Glutamatergic neuron (in vitro differentiated cells): Measurements from ENCODE around the gene PDC. TPM values are rescaled to one million over a fixed set of nuclear protein-coding genes. Genes with fewer than 3 reads are reported as not detected.

Source experiments
- DNase-seq: peaks from one replicate; pipeline ENCODE4 v3.0.0; 2022
- H3K27ac Mint-ChIP-seq: one replicate; pipeline ENCODE4 v1.8.0; 2020; ENCODE audit warnings: mild to moderate bottlenecking, mixed read lengths, inconsistent platforms; ENCODE audit not compliant: unreplicated experiment
- H3K27me3 Mint-ChIP-seq: one replicate; pipeline ENCODE4 v1.8.0; 2020; ENCODE audit warnings: mild to moderate bottlenecking, moderate library complexity, mixed read lengths, inconsistent platforms; ENCODE audit not compliant: unreplicated experiment
- H3K36me3 Mint-ChIP-seq: one replicate; pipeline ENCODE4 v1.8.0; 2020; ENCODE audit warnings: mild to moderate bottlenecking, mixed read lengths, inconsistent platforms; ENCODE audit not compliant: unreplicated experiment
- H3K4me1 Mint-ChIP-seq: one replicate; pipeline ENCODE4 v1.8.0; 2020; ENCODE audit warnings: mild to moderate bottlenecking, low read depth, mixed read lengths, inconsistent platforms; ENCODE audit not compliant: unreplicated experiment
- H3K4me3 Mint-ChIP-seq: one replicate; pipeline ENCODE4 v1.8.0; 2020; ENCODE audit warnings: mild to moderate bottlenecking, mixed read lengths, inconsistent platforms; ENCODE audit not compliant: unreplicated experiment
- H3K9me3 Mint-ChIP-seq: one replicate; pipeline ENCODE4 v1.8.0; 2020; ENCODE audit warnings: mild to moderate bottlenecking, moderate library complexity, mixed read lengths, inconsistent platforms; ENCODE audit not compliant: unreplicated experiment
- total RNA-seq: library from RNA; stranded (reverse); fragmentation: NEBNext Ultra II Directional; extraction: Animal tissue kit (Norgen Biotek cat#: 25700); gene quantifications from one replicate; pipeline ENCODE4 v1.2.1, GENCODE V29; 2021; ENCODE audit not compliant: unreplicated experiment
- TF ChIP-seq, protein P1 (sequence below): fragments of 200-600 bp; sonication (generic); IDR thresholded peaks from one replicate; pipeline ENCODE4 v1.5.0; 2021; ENCODE audit not compliant: partially characterized antibody, unreplicated experiment

PDC gene
- total RNA-seq, 1 donor from 2014 or later, result not detected

DNA sequence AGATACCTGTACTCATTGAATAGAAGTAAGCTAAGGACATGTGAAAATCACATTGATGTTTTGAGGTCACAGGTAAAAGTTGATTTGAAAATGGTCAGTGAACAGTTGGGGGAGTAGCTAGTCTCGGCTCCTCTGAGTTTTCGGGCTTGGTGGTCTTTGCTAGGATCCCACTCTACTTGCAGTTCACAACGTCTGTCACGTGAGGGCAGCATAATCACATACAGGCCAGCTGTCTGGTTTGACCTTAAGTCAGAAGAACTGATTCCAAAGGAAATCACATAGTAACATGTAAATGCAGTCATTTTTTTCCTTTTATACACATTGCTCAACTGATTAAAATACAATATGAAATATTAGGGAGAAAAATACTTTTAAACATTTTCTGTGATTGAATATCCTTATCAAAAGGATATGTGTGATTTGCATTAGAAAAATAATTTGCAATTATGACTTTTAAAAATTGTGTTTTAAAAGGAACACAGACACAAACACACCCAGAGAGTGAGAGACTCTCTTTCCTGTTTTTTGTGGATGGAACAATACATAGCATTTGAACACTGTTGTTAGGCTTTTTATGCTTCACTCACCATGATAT, 21.8 kb upstream of the PDC start:
- Mint-ChIP-seq H3K36me3 (no peaks in the 10 kb centered on the region), H3K27ac (no peak overlapping the region), H3K4me3 (no peak overlapping the region), H3K9me3 (no peaks in the 10 kb centered on the region), H3K27me3 (no peaks in the 10 kb centered on the region), H3K4me1 (no peaks in the 10 kb centered on the region)
- peak; percentile 81 for DNase-seq
- TF ChIP-seq, protein P1, sequence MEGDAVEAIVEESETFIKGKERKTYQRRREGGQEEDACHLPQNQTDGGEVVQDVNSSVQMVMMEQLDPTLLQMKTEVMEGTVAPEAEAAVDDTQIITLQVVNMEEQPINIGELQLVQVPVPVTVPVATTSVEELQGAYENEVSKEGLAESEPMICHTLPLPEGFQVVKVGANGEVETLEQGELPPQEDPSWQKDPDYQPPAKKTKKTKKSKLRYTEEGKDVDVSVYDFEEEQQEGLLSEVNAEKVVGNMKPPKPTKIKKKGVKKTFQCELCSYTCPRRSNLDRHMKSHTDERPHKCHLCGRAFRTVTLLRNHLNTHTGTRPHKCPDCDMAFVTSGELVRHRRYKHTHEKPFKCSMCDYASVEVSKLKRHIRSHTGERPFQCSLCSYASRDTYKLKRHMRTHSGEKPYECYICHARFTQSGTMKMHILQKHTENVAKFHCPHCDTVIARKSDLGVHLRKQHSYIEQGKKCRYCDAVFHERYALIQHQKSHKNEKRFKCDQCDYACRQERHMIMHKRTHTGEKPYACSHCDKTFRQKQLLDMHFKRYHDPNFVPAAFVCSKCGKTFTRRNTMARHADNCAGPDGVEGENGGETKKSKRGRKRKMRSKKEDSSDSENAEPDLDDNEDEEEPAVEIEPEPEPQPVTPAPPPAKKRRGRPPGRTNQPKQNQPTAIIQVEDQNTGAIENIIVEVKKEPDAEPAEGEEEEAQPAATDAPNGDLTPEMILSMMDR, result peak; percentile 82

- Mint-ChIP-seq H3K9me3 (no peaks in the 10 kb centered on the region), H3K27ac (no peak overlapping the region), H3K4me1 (no peaks in the 10 kb centered on the region), H3K27me3 (no peaks in the 10 kb centered on the region), H3K4me3 (no peak overlapping the region), H3K36me3 (no peaks in the 10 kb centered on the region)
- TF ChIP-seq, protein P1, result no peak
- no peak for DNase-seq
These were observed 20.5 kb upstream of the PDC start for GRCh38 chr1:186481303-186481888.

- H3K4me3 Mint-ChIP-seq, result no peak overlapping the region
- no peak for DNase-seq
- no peaks in the 10 kb centered on the region for H3K36me3 Mint-ChIP-seq
- H3K27ac Mint-ChIP-seq, result no peak overlapping the region
- H3K27me3 Mint-ChIP-seq, result no peaks in the 10 kb centered on the region
- H3K9me3 Mint-ChIP-seq, result no peaks in the 10 kb centered on the region
- TF ChIP-seq, protein P1, result no peak
- no peaks in the 10 kb centered on the region for H3K4me1 Mint-ChIP-seq
These were observed 18.2 kb upstream of the PDC start for GRCh38 chr1:186479162-186479561.

DNA sequence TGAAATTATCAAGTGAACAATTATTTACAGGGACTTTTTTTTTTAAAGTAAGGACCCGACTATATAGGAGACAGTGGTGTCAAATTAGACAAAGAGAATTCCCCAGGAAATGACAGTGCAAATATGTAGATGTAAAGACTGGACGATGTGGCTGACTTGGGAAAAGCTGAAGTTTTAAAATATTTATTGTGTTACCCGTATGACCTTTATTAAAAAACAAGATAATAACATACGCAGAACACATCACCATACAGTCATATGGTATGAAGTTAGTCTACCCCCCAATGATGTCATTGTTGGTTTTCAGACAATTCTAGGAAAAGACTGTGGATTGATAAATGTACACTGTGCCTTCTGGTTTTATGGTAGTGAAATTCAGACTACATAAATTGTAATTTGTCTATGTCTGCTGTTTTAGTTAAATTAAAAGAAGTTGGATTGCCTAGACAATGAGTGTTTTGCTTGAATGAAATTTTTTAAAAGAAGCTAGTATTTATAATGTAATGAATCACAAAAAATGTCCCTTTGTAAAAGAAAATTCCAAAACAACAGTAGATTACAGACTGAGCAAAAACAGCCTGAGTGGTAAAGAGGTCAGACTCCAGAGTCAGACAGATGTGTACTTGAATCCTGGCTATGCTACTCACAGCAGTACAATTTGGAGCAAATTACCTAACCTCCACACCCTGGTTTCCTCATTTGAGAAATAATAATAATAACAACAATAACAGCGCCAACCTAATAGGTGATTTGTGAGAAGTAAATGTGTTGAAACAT, 15.5 kb upstream of the PDC start:
- Mint-ChIP-seq H3K27ac (no peak overlapping the region), H3K4me3 (no peak overlapping the region), H3K27me3 (no peaks in the 10 kb centered on the region), H3K4me1 (no peaks in the 10 kb centered on the region), H3K36me3 (no peaks in the 10 kb centered on the region), H3K9me3 (no peaks in the 10 kb centered on the region)
- DNase-seq, result no peak
- TF ChIP-seq, protein P1, result no peak

GRCh38 chr1:186474208-186474607, 13.3 kb upstream of the PDC start:
- no peak overlapping the region for H3K27ac Mint-ChIP-seq
- DNase-seq, result no peak
- no peaks in the 10 kb centered on the region for H3K9me3 Mint-ChIP-seq

More at GRCh38 chr1:186474208-186474607, 13.3 kb upstream of the PDC start:
- Mint-ChIP-seq H3K36me3 (no peaks in the 10 kb centered on the region), H3K4me3 (no peak overlapping the region), H3K27me3 (no peaks in the 10 kb centered on the region), H3K4me1 (no peaks in the 10 kb centered on the region)
- TF ChIP-seq, protein P1, result no peak
